GM21381 (cell line): Measurements from ENCODE around the gene NRAP.
"Not testable (repeated sequence)": the region's sequence is repeated elsewhere in the genome, so short reads cannot be mapped to it uniquely, and the experiment has no call there.

Source experiments
- ATAC-seq: cut with Tn5 transposase; IDR thresholded peaks from one replicate; pipeline ENCODE4 v1.9.1; 2021; ENCODE audit warnings: mild to moderate bottlenecking, moderate library complexity; ENCODE audit not compliant: unreplicated experiment

NRAP gene

DNA sequence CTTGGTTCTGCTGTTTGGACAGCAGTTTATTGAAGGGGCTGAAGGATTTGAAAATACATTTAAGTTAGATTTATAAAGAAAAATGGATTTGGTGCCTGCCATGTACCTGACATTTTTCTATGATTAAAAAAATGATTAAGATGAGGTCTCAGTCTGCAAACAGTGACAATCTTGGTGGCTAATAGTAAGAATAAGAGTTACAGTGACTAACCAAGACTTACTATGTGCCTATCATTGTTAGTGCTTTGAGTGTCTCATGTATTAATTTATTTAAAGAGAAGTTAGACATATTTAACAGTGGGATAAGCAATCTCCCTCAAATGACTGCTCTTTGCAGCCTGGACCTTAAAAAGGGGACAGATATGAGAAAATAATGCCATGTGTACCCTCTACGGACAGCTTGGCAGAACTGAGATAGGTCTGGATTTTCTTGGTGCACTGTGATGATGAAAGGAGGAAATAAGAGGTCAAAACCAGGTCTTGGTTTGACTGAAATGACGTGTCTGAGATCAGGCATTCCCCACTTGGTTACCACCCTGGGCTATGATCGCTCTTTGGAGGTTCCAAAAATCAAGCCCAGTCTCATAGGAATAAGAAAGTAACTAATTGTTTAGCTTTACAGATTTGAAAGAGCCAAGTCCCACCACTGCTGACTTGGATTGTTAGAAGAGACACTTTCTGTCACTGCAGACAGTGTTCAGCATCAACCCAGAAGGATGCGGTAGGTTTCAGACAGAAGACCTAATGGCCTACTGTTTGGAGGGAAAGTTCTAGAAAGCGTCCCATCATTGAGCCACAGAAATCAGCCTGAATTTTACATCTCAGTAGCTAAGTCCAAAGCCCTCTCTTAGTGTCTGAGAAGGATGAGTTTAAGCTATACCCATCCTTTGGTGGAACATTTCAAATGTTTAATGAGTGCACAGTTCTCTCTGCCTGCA lies 18.0 kb upstream of the NRAP start:
- ATAC-seq: peak; percentile 50

DNA sequence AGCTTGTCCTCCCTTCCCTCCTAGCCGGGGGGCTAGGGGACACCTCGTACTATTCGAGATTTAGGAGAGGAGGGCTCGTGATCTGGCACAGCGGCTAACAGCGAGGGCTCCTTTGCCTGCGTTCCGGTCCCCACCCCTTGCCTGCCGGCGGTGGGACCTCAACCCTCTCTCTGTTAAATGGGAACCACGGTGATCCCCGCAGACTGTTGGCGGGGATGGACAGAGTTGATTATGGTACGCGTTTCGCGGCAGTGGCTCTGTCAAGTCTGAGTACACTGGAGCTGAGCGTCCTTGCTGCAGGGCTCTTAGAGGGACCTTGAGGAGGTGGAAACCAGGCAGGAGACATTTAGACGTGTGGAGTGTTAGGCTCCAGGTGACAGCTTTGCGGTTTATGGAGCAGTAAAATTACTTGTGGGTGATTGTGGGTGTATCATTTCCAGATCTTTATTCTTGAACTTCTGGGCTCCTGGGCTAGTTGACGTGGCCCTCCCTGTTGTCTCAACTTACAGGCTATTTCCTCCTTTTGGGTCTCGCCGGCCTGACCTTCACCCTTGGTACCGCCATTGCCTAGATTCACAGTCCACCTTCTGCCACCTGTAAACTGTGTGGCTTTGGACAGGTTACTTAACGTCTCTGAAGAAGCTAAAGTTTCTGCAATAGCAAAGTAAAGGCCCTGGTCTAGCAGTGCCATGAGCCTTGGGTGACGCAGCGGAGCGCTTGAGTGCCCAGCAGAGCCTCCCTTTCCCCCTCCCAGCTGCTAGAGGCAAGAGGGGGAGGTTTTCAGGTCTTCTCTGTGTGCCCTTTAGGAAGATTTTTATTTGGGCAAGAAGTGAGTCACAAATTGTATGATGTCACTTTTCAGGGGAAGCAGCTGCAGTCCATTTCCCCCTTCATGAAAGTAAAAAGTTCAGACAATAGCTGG lies 16.6 kb upstream of the NRAP start:
- peak; percentile 15 for ATAC-seq

DNA sequence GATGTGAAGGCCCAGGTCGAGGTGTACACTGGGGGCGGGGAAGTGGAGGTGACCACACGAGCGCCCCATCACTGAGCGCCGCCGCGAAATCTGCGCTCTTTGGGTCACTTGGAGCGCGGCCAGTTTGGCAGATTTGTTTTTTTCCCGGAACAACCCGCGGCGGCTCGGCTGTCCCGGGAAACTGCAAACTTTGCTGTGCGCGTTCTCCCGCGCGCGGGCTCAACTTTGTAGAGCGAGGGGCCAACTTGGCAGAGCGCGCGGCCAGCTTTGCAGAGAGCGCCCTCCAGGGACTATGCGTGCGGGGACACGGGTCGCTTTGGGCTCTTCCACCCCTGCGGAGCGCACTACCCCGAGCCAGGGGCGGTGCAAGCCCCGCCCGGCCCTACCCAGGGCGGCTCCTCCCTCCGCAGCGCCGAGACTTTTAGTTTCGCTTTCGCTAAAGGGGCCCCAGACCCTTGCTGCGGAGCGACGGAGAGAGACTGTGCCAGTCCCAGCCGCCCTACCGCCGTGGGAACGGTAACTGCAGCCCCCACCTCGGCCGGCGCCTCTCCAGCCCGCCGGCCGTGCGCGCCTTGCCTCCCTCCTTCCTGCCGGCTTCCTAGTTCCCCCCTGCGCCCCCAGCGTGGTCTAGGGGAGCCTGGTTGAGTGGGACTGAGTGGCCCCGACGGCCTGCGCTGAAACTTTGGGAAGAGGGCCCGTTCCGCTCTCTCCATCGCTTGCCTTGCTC lies 15.8 kb upstream of the NRAP start, which contains the start of gene CASP7:
CASP7 (plus strand) TSS at position 450 of the 727 bp plus-strand sequence. CDS start 17,582 bp downstream, outside the sequence.
- ATAC-seq: peak; percentile 70

DNA sequence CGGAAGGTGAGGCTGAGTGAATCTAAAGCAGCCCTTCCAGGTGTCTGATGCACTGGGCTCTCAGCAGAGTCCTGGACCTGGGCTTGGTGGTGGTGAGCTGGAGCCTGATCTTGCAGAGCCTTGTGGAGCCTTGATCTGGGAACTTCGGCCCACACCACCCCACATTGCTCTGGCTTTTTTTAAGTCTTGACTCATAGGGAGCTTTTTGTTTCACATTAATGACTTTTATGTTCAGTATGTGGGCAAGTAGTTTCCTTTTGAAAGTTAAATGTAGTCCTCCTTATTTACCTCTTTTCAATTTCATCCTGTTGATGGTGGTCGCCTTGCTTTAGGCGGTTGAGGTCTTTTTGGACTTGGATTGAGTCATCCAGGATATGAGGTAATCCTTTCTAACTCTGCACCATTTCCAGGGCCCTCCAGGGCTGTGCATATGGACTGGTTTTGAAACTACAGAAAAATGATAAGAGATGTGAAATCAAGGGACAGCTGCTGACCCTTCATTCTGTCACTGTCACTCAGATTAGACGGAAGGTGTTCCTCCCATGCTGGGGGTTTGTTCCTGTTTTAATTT lies 2.9 kb upstream of the NRAP start:
- ATAC-seq: peak; percentile 82

DNA sequence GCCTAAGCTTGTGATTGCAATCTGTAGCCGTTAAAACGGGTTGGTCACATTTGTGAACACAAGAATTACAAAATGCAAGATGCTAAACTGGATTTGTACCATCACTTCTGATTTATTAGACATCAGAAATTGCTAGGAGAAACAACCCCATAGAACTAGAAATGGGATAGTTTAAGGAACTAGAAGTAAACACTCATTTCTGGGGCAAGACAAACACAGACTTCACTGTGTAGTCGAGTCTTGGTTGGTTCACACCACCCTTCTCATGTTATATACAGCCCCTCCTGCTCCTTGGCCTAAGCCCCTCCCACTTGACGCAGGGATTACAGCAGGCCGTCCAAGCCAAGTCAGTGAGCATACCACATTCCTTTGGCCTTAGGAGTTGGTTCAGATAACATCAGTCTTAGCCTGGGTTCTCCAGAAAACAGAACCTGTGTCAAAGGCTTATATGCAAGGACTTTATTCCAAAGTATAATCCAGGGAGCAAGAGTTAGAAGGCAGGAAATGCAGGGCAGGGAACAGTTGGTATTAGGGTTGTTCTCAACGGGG lies 2.0 kb upstream of the NRAP start:
- ATAC-seq: no peak

DNA sequence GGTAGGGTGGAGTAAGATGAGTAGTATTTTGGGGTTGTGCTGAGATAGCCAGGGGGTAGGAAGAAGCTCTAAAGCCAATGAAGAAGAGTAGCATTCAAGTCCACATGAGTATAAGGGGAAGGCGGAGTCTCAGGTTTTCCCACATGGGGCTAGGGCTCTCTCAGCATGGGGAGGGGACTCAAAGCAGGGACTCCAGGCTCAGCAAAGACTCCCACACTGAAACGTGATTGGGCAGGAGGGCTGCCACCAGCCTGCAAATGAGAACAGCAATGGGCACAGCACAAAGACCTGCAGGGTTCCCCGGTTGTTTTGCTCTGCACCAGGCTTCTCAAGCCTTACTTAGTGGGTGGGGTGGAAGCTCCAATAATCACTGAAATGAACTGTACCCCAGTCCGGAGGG lies 1.5 kb upstream of the NRAP start:
- ATAC-seq: no peak

DNA sequence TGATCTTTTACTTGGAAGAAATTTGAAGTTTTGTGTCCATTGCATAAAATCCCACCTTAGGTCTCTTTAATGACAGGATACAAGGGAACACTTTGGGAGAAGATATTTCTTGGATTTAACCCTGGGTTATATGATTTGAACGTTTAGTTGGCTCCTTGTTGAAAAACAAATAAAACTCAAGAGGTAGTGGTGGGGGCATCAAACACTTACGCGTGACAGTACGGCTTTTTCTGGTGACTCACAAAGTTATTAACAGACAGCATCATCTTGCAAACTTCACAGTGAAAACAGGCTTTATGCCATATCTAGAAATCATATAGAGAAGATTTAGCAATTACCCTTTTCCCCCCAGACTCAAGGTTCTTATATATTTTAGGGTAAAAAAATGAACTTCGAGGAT lies 699 bp downstream of the NRAP start:
- ATAC-seq: no peak

DNA sequence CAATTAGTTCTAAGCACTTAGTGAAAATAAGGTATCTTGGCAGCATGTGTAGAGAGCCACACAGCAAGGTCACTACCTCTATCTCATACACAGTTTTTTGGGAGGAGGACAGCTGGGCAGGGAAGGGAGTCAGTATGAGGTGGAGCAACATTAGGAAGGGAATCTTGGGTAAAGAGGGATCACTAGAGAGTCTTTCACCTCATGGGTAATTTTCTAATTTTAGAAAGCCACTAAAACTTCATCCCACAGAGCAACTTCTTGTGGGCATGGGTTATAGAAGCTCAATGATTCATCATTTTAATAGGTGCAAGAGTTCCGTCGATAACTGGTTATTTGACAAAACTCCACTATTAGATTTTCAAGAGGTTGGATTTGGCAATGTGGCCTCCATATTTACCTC lies 2.5 kb downstream of the NRAP start:
- ATAC-seq: no peak

DNA sequence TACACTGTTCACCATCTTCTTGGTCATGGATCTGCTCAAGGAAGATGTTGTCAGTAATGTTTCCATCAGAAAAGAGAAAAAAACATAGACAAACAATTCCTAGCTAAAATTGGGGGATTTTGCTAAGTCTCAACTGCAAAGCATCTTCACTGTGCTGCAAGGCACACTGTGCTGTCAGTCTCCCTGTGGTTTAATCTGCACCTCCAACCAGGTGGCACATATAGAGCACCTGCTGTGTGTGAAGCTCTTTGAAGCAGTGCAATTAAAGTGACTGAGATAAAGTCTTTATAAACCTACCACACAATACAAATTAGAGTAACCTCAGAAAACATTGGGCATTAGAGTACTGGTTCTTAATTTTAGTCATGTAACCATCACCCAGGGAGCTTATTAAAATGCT lies 6.3 kb downstream of the NRAP start:
- no peak for ATAC-seq

DNA sequence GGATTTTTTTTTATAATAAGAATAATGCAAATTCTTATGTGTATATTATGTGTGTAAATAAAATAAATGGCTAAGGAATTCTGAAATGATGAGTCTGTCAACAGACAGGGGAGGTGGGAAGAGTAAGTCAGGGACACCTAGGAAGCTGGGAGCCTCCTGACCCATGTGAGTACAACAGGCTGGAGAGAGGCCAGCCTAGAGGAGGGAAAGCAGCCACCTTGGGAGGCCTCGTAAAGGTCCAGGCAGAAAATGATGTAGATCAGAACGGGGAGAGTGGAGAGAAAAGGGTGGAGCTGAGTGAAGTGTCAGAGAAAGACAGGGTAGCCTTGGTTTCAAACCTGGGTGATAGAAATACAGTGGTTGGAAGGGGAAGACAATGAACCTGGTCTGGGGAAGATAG lies 6.9 kb downstream of the NRAP start:
- ATAC-seq: no peak

DNA sequence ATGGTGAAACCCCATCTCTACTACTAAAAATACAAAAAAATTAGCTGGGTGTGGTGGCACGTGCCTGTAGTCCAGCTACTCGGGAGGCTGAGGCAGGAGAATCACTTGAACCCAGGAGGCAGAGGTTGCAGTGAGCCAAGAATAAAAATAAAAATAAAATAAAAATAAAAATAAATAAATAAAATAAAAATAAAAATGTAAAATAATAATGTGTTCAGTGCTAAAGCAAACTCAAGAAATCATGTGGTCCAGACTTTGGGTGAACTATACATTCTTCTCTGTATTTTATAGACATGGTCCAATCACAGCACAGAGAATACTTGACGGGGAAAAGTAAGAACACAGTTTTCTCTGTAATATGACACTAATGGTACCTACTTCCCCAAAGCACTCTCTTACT lies 11.4 kb downstream of the NRAP start:
- ATAC-seq: not testable (repeated sequence)

DNA sequence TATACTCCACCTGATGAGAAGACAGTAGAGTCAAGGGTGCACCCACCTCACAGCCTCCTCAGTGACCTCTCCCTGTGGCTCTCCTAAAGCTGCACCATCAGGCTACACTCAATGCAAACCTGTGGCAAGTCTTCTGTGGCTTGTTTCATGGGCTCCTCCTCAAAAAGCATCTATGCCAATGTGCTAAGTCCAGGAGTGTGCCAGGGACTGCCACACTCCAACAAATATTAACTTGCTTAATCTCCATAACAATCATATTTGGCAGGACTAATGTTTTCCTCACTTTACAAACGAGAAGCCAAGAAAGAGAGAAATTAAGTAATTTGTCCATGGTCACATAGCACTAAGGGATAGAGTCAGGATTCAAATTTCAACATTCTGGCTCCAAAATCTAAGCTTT lies 11.9 kb downstream of the NRAP start:
- ATAC-seq: no peak

DNA sequence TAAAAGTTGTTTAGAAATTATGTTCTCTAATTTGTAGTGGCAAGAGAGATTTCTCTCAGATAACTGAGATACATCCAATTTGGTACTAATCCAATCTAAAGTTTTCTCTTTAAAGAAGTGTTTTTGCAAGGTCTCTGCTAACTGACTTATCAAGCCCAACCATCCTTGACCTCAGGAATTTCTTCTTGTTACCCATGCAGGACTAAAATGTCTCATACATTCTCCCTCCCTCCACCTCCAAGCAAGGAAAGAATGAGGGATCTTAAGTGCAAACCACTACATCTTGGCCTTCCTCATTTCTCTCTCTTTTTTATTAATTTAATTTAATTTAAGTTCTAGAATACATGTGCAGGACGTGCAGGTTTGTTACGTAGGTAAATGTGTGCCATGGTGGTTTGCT lies 12.8 kb downstream of the NRAP start:
- no peak for ATAC-seq

DNA sequence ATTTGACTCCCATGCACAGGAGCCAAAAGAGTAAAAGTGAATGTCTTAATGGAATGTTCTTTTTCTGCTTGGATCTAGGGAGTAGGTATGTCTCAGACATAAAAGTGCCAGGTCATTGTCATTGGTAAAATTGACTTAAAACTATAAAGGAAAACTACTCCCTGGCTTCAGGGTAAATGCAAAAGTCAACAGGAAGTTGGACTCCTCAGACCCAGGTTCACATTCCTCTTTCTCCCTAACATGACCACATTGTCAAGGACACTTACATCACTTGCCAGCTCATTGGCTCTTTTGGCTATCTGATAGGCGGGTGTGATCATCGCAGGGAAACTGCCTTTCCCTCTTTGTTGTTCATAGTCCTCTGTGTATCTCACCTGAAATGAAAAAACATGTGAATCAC lies 13.7 kb downstream of the NRAP start:
- no peak for ATAC-seq

DNA sequence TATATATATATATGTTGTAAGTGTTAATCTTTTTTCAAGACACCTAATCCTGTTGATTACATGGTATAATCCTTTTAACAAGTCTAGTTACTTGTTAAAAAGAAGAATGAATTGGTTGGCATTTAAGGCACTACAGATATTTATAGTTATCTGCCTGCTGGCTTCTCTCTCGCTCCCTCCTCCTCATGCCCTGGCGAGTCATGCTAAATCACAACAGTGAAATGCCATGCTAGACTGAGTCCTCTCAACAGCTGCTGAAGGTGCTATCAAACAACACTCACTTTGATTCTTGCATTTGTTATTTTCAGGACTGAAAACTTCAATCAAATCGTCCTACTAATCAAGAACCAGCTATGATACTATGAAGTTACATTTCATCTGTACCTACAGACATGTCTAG lies 15.4 kb downstream of the NRAP start:
- no peak for ATAC-seq

DNA sequence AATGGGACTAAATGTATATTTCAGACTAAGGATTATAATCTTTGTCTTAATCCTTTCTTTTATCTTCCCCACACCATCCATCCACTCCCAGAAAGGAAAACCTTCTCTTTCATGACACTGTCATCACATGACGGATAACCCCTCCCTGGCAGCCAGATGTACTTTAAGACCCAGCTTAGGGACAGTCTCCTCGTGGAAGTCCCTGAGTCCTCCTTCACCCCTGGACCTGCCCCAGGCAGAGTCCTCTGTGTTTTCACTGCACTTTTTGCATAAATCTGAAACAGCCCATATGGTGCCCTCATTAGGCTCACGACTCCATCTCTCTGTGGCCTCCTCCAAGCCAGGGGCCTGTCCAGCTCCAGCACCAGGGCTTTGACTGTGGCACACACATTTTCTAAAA lies 16.0 kb downstream of the NRAP start:
- no peak for ATAC-seq

DNA sequence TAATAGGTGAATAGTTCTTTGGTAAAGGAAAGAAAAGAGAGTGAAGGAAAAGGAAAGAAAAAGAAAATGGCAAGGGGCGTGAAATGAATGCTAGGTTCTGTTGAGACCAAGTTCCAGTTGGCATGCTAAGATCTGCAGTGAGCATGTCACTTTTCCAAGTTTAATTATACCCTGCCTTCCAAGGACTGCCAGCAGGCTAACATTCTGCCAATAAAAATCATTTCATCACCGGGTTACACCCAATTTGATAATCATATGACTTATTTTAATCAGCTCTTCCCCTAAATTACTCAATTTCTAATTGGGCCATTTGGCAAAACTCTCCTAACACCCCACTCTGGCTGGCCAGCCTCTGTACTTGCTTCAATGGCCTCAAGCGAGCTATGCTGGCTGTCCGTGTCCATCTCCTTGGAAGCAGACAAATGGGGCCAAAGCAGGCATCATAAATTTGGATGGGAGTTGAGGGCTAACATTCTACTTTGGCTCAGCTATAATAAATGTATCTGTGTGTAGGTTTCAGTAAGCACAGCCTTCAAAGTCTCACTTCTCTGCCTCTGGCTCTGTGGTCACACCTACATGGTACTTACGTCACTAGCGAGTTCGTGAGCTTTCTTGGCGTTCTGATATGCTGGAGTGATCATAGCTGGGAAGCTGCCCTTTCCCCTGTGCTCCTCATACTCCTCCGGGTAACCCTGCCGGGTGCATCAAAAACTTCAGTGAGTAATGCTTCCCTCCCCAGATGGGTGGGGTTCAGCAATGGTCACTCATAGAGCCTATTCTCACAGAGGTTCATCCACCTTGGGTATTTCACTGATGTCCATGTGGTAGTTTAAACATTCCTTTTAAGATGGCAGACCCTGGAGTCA lies 17.3 kb downstream of the NRAP start:
- no peak for ATAC-seq

DNA sequence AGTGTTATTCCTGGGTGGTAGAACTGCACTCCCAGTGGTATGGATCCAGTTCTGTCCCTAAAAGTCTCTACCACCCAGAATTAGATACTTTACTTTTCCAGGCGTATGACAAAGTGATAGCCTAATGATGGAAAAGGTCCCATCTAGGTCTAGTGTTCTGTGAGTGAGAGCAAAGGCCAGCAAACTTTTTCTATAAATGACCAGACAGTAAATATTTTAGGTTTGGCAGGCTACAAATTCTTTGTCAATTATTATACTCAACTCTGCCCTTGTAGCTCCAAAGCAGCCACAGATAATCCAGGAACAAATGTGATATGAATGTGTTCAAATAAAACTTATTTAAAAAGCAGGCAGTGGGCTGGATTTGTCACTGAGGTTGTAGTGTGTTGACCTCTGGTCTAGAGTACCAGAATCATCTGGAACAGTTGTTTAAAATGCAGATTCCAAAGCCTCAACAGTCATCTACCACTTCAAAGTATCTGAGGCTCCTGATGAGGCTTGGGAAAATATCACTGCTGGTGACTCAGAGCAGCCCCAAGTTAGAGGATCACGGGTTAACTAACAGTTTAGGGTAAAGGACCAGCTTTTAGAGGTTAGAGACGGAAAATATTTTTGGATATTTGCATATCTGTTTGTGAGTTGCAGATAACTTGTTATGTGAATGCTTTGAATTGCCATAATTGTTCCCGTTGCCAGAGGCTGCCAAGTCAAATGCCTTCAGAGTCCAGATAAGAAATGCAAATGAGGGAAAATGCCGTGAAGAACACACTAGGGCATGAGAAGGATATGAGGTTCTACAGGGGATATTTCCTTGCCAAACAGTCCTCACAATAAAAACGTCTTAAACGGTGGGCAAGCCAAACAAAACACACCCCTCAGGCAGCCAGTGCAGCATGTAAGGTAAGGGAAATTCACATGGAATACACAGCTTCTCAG lies 19.4 kb downstream of the NRAP start:
- ATAC-seq: no peak
